Colonic mucosa (tissue), 4 donors: ENCODE results near the gene GPR157. TPM values are rescaled to one million over a fixed set of nuclear protein-coding genes. Genes with fewer than 3 reads are reported as not detected.
"Not testable (repeated sequence)": the region's sequence is repeated elsewhere in the genome, so short reads cannot be mapped to it uniquely, and the experiment has no call there.

Experiments used
- DNase-seq: peaks from one replicate; pipeline ENCODE4 v3.0.0-alpha.2; 2020
- H3K27ac ChIP-seq: fragments of 200-600 bp; one replicate; pipeline ENCODE4 v1.8.0; 2021
- H3K27me3 ChIP-seq: fragments of 200-600 bp; one replicate; pipeline ENCODE4 v1.8.0; 2021
- H3K36me3 ChIP-seq: fragments of 200-600 bp; one replicate; pipeline ENCODE4 v1.8.0; 2021
- H3K4me1 ChIP-seq: fragments of 200-600 bp; one replicate; pipeline ENCODE4 v1.8.0; 2021; ENCODE audit warnings: mild to moderate bottlenecking
- H3K4me3 ChIP-seq: fragments of 200-600 bp; one replicate; pipeline ENCODE4 v1.8.0; 2021
- H3K9ac ChIP-seq, 2 donors: one replicate each; pipeline ENCODE4 v1.7.0; 2013; ENCODE audit warnings: control low read depth in 2 of 2, low read depth in 2 of 2, low read length in 2 of 2
- H3K9me3 ChIP-seq: fragments of 200-600 bp; one replicate; pipeline ENCODE4 v1.8.0; 2021
- CTCF ChIP-seq: fragments of 200-600 bp; IDR thresholded peaks from one replicate; pipeline ENCODE4 v1.8.0; 2022; ENCODE audit warnings: antibody characterized with exemption, mild to moderate bottlenecking
- intact Hi-C: fragments of 100-400 bp; cut with DNase I; formaldehyde crosslinking; loops from one replicate; pipeline ENCODE4 v1.14.1; 2022
- total RNA-seq, 2 donors: library from RNA; stranded (reverse); fragmentation: NEBNext Ultra II Directional in 1 of 2; extraction: Animal tissue kit (Norgen Biotek cat#: 25700) in 1 of 2; gene quantifications; one replicate each; pipeline ENCODE4 v1.2.1, GENCODE V29; 2021
- donor health status: healthy.
- donor health status: DM: no; HTN: no; CAD: no.
- donor health status: DM: no; HTN: no; CAD: no.

GPR157 gene
- total RNA-seq, 2 donors from 2014 or later, result 12.2 to 15.9 TPM

- no peak overlapping the region for H3K27ac ChIP-seq
- intact Hi-C loops, result no loop called here
These were observed 33.1 kb downstream of the GPR157 start for GRCh38 chr1:9095818-9096217.

DNA sequence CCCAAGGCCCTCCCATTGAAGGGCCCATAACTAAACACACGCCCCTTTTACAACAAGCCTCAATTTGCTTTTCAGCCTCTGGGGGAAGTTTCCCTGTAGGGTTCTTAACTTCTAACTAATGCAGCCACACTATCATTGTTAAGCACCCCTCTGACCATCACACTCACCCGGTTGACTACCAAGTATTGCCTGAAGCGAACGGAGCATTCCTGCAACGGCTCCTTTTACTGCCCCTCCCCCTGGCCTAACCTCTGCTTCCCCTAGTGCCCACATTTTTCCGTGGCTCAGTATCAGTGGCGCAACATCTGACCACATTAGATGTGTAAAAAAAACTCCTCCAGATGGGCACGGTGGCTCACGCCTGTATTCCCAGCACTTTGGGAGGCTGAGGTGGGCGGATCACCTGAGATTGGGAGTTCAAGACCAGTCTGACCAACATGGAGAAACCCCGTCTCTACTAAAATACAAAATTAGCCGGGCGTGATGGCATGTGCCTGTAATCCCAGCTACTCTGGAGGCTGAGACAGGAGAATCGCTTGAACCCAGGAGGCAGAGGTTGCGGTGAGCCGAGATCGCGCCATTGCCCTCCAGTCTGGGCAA is 34.8 kb downstream of the GPR157 start:
- intact Hi-C loops, H3K36me3 ChIP-seq, H3K9ac ChIP-seq, DNase-seq, H3K27ac ChIP-seq, H3K9me3 ChIP-seq, H3K4me1 ChIP-seq, H3K4me3 ChIP-seq, H3K27me3 ChIP-seq: not testable (repeated sequence)

More at GRCh38 chr1:9095818-9096217, 33.1 kb downstream of the GPR157 start:
- Histone ChIP-seq H3K4me1 (no peaks in the 10 kb centered on the region), H3K27me3 (no peaks in the 10 kb centered on the region), H3K9me3 (no peaks in the 10 kb centered on the region), H3K36me3 (no peaks in the 10 kb centered on the region), H3K9ac (no peak overlapping the region), H3K4me3 (no peak overlapping the region)
- no peak for TF ChIP-seq CTCF
- DNase-seq, result no peak

DNA sequence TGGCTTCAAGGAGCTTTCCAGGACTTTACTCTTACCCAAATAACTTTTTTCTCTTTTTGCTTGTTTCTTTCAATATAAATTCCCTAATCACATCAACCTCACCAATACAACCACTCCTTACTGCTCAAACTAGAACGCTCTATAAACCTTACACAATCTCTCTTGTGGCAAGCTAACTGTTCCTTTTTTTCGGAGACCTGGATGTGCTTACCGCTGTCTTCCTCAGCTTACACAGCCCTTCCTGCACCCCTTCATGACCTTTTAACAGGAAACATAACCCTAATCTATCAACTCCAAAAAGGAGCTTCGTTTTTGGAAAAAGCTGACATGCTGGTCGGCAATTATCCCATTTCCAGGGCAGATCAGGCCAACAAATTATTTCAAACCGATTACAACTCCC is 35.3 kb downstream of the GPR157 start:
- intact Hi-C loops, result no loop called here
- Histone ChIP-seq H3K36me3 (no peaks in the 10 kb centered on the region), H3K4me1 (no peaks in the 10 kb centered on the region), H3K9me3 (no peaks in the 10 kb centered on the region), H3K27me3 (no peaks in the 10 kb centered on the region), H3K4me3 (no peak overlapping the region), H3K9ac (no peak overlapping the region), H3K27ac (no peak overlapping the region)
- no peak for DNase-seq
- no peak for TF ChIP-seq CTCF

DNA sequence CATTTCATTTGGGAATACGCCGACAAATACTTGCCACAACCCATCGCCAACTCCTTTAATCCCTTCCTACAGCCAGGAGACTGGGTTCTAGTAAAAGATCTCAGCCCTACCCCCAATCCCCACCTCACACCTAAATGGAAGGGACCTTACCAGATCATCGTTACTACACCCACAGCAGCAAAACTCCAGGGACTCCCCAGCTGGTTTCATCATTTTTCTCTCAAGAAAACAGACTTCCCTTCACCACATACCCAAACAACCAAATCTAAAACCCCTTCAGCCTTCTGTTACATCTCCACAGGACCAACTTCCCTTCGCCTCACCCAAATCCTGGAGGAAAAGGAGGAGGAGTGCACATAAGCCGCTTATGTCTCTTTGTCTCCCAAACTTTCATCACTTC is 35.8 kb downstream of the GPR157 start:
- intact Hi-C loops, result no loop called here

GRCh38 chr1:9088807-9089206 is 40.1 kb downstream of the GPR157 start:
- H3K27ac ChIP-seq, result no peak overlapping the region
- intact Hi-C loops, result no loop called here
- DNase-seq, result no peak
- no peak overlapping the region for H3K9ac ChIP-seq
- H3K4me1 ChIP-seq, result peaks cover 4% of the 10 kb centered on the region
- no peaks in the 10 kb centered on the region for H3K27me3 ChIP-seq
- TF ChIP-seq CTCF, result no peak
- no peaks in the 10 kb centered on the region for H3K9me3 ChIP-seq
- H3K36me3 ChIP-seq, result no peaks in the 10 kb centered on the region
- no peak overlapping the region for H3K4me3 ChIP-seq

More for the DNA sequence above, 35.8 kb downstream of the GPR157 start:
- Histone ChIP-seq H3K9me3 (no peaks in the 10 kb centered on the region), H3K36me3 (no peaks in the 10 kb centered on the region), H3K4me1 (no peaks in the 10 kb centered on the region), H3K4me3 (no peak overlapping the region), H3K27ac (no peak overlapping the region), H3K27me3 (no peaks in the 10 kb centered on the region), H3K9ac (no peak overlapping the region)
- TF ChIP-seq CTCF, result no peak
- DNase-seq, result no peak

GRCh38 chr1:9087411-9088125 is 41.3 kb downstream of the GPR157 start:
- no peak for TF ChIP-seq CTCF
- no peak for DNase-seq
- H3K9me3 ChIP-seq, result no peaks in the 10 kb centered on the region

More at GRCh38 chr1:9087411-9088125, 41.3 kb downstream of the GPR157 start:
- no peak overlapping the region for H3K27ac ChIP-seq
- H3K4me1 ChIP-seq, result peaks cover 4% of the 10 kb centered on the region
- no peak overlapping the region for H3K9ac ChIP-seq
- intact Hi-C loops, result no loop called here
- no peaks in the 10 kb centered on the region for H3K36me3 ChIP-seq
- H3K27me3 ChIP-seq, result no peaks in the 10 kb centered on the region
- no peak overlapping the region for H3K4me3 ChIP-seq
